ENCODE measurements around the gene LY6G5B.

The LY6G5B gene

DNA sequence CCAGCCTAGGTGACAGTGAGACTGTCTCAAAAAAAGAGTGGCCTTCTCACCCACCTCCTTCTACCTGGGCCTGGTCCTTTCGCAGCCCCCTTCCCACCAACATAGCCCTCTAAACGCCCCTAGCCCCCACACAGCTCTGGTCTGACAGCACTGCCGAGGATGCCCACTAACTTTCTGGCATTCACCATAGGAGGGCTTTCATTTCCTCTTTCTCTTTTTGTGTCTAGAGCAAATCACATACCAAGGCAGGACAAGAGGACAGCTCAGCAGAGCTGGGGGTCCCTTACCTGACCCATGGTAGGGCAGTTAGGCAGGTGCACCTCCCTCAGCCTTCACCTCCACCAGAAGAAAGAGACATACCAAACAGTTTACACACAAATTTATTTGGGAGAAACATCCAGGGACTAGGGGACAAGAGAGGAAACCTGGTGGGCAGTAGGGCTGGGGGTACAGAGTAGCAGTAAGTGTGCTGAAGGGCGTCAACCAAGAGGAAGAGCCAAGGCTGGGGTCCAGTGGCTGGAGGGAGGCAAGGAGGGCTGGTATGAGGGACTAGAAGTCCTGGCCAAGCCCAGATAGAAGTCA is 6.6 kb downstream of the LY6G5B start:
- DNase-seq (ENCODE audit: insufficient read length, low spot score) = no peak
- FAIRE-seq = no peak
- TF ChIP-seq SPI1 (IDR thresholded peaks at IDR 0.05; ENCODE audit: low read depth, low read length) = peak; percentile 85
- TF ChIP-seq TAF1 (IDR thresholded peaks at IDR 0.05; ENCODE audit: low read depth, low read length) = no peak

DNA sequence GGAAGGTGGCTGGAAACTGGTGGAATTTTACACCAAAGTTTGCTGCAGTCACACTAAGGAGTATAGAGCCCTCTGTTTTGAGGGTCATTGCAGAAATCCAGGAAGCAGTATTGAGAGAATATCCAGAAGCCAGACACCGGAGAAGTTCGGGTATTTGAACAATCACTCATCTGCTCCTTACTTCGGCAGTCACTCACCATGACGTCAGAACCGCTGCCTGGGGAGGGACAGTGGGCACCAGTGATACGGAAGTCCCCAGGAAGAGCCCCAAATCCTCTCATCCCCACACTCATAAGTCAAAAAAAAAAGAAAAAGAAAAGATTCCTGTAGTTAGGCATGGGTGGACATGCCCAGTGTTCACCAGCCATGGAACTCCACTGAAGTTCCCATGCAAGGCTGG is 7.1 kb downstream of the LY6G5B start:
- DNase-seq (ENCODE audit: insufficient read length, low spot score) = no peak
- no peak for FAIRE-seq
- TF ChIP-seq POLR2AphosphoS5 (IDR thresholded peaks at IDR 0.05; ENCODE audit: low read depth, low read length) (no peak), POLR2A (IDR thresholded peaks at IDR 0.05; ENCODE audit: low read depth, low read length) (no peak)

DNA sequence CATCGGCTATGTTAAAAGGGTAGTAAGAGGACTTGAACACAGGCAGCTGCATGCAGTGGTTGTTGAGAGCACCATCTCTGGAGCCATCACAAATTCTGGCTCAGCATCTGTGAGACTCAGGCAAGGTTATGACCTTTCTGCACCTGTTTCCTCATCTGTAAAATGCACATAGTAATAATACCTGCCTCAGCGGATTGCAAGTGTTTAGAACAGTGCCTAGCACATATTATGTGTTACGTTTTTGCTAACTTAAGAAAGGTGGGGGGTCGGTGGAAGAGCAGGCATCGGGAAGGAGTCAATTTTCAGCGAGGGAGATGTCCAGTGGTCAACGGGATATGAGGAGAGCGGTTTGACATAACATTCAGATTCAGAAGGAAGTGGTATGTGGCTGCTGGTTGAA is 8.2 kb downstream of the LY6G5B start:
- no peak for TF ChIP-seq POLR2AphosphoS5 (IDR thresholded peaks at IDR 0.05; ENCODE audit: low read depth, low read length)
- TF ChIP-seq PAX5 (IDR thresholded peaks at IDR 0.05; ENCODE audit: insufficient read depth, low read length, severe bottlenecking) = no peak
- TF ChIP-seq TAF1 (IDR thresholded peaks at IDR 0.05; ENCODE audit: low read depth, low read length) = no peak
- no peak for TF ChIP-seq SPI1 (IDR thresholded peaks at IDR 0.05; ENCODE audit: low read depth, low read length)
- TF ChIP-seq POU2F2 (IDR thresholded peaks at IDR 0.05; ENCODE audit: low read depth, low read length) = no peak
- FAIRE-seq = no peak
- DNase-seq (ENCODE audit: insufficient read length, low spot score) = no peak

DNA sequence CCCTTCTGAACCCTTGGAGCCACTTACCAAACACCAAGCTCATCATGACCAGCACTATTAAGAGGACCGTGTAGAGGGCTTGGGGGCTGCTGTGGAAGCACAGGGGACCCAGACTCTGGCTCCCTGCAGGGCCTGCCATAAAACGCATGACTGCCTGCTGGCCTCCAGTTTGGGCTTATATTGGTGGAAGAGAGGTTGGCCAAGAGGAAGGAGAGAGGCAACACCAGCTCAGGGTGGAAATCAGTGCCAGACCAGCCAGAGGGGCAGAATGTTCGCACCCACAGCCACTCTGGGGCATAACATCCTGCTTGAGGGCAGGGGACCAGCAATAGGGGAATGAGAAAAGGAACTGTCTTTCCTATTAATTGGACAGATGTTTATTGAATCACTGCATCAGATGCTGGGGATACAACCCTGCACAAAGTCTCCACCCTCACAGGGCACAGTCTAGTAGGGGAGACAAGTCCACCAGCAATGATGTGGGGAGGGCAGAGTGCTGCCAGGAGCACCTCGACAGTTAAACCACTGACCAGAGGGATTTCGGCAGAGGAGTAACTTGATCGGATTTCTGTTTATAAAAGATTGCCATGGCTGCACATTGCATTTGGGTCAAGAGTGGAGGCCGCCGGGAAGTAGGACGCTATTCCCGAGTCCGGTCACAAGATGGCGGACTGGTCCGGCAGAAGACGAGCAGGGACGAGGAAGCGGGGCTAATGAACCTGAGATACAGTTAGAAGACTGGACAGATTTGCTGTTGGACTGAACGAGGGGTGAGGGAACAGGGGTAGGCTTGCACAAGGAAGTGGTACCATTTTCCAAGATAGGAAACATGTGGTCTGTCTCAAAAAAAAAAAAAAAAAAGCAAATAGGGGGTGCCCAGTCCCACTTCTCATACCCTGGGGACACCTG is 10.7 kb downstream of the LY6G5B start, which contains the start of gene LY6G5C:
Gene LY6G5C (minus strand): TSS at position 842 of the 909 bp plus-strand sequence. CDS start 694 bp downstream, at position 148.
- DNase-seq (ENCODE audit: insufficient read length, low spot score) = peak; percentile 52

DNA sequence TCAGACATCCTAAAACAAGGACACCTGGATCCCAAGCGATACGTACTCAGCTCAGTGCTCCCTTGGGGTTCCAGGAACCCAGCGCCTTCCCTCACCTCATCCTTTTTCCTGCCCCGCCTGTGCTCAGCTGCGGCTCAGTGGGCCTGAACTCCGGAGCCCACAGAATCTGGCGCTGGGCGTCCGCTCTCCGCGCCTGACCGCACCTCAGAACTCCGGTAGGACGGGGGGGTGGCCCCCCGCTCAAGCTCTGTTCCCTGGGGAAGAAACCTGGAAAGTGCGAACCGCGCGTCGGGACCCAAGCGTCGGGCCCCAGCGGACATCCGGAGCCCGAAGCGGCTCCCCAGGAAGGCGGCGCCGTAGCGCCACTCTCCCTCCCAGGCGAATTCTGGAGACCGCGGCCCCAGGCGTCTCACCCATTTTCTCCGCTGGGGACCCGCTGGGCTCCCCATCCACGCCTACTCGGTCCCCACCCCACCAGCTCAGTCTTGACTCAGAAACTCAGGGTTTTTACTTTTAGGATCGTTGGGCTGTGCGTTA is 11.4 kb downstream of the LY6G5B start:
- DNase-seq (ENCODE audit: insufficient read length, low spot score) (peak; percentile 60), FAIRE-seq (no peak)
- TF ChIP-seq POLR2AphosphoS5 (IDR thresholded peaks at IDR 0.05; ENCODE audit: low read depth, low read length) (no peak), PAX5 (IDR thresholded peaks at IDR 0.05; ENCODE audit: insufficient read depth, low read length, severe bottlenecking) (no peak), POLR2A (IDR thresholded peaks at IDR 0.05; ENCODE audit: low read depth, low read length) (no peak), POU2F2 (IDR thresholded peaks at IDR 0.05; ENCODE audit: low read depth, low read length) (no peak), TAF1 (IDR thresholded peaks at IDR 0.05; ENCODE audit: low read depth, low read length) (0 out of 2 replicates have a peak, but pooled peaks have one; percentile 12), SPI1 (IDR thresholded peaks at IDR 0.05; ENCODE audit: low read depth, low read length) (no peak)

More for the DNA sequence above, 10.7 kb downstream of the LY6G5B start, which contains the start of gene LY6G5C:
- peak; percentile 91 for FAIRE-seq
- TF ChIP-seq TAF1 (IDR thresholded peaks at IDR 0.05; ENCODE audit: low read depth, low read length) (no peak), SPI1 (IDR thresholded peaks at IDR 0.05; ENCODE audit: low read depth, low read length) (peak; percentile 27)

DNA sequence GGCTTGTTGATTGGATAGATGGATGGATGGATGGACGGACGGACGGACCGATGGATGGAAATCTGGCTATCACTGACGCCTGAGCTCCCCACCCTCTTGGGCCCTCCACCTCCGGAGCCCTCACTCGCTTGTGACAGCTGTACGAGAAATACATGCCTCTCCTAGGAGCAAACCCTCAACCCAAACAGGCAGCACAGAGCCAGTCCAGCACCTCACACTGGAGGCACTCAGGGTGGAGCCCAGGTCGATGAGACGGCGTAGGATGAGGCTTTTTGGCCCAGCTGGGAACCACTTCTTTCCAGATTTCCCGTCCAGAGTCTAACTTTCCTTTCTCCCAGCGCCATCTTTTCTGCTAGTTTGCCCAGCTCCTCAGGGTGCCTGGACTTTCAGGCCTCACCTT is 13.8 kb downstream of the LY6G5B start:
- FAIRE-seq = no peak
- DNase-seq (ENCODE audit: insufficient read length, low spot score) = no peak
- no peak for TF ChIP-seq POLR2A (IDR thresholded peaks at IDR 0.05; ENCODE audit: low read depth, low read length)
- TF ChIP-seq SPI1 (IDR thresholded peaks at IDR 0.05; ENCODE audit: low read depth, low read length) = no peak
- no peak for TF ChIP-seq TAF1 (IDR thresholded peaks at IDR 0.05; ENCODE audit: low read depth, low read length)
- no peak for TF ChIP-seq POLR2AphosphoS5 (IDR thresholded peaks at IDR 0.05; ENCODE audit: low read depth, low read length)
- no peak for TF ChIP-seq PAX5 (IDR thresholded peaks at IDR 0.05; ENCODE audit: insufficient read depth, low read length, severe bottlenecking)
- TF ChIP-seq POU2F2 (IDR thresholded peaks at IDR 0.05; ENCODE audit: low read depth, low read length) = no peak

DNA sequence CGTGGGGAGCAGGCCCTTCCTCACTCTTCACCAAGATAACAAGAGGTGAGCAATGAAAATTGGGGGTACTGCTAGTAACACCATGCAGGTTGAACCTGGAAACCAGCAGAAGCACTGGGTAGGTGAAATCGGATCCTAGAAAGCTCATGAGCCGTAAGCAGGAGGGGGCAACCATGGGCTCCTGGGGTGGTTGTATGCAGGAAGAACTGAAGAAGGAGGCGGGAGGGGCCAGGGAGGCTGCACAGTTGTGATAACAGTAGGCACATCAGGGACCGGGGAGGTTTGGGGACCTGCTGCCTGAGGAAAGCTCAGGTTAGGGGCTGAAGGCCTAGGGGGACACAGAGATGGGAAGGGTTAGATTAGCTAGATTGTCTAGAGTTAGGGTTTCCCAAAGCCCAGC is 16.7 kb downstream of the LY6G5B start:
- DNase-seq (ENCODE audit: insufficient read length, low spot score) = no peak
- FAIRE-seq = no peak
- TF ChIP-seq POU2F2 (IDR thresholded peaks at IDR 0.05; ENCODE audit: low read depth, low read length) (no peak), TAF1 (IDR thresholded peaks at IDR 0.05; ENCODE audit: low read depth, low read length) (no peak), SPI1 (IDR thresholded peaks at IDR 0.05; ENCODE audit: low read depth, low read length) (no peak), POLR2AphosphoS5 (IDR thresholded peaks at IDR 0.05; ENCODE audit: low read depth, low read length) (no peak), POLR2A (IDR thresholded peaks at IDR 0.05; ENCODE audit: low read depth, low read length) (no peak), PAX5 (IDR thresholded peaks at IDR 0.05; ENCODE audit: insufficient read depth, low read length, severe bottlenecking) (no peak)

DNA sequence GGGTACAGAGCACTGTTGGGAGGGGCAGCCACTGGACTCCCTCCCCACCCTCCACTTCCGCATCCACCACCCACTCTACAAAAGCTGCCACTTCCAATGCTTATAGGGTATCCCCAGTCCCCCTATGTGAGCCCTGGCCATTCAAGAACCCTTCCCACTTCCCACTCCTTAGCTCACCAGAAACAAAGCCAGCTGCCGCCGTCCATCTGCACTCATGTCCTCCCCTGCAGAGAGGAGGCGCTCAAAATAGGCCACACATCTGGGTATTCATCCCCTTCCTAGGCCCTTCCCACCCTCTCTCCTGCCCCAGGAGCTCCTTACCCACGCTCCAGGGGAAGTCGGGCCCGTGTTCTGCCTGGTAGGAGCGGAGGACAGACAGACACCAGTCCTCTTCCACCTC is 17.5 kb downstream of the LY6G5B start:
- TF ChIP-seq SPI1 (IDR thresholded peaks at IDR 0.05; ENCODE audit: low read depth, low read length) = no peak
- TF ChIP-seq TAF1 (IDR thresholded peaks at IDR 0.05; ENCODE audit: low read depth, low read length) = no peak
- TF ChIP-seq POU2F2 (IDR thresholded peaks at IDR 0.05; ENCODE audit: low read depth, low read length) = no peak
- no peak for DNase-seq (ENCODE audit: insufficient read length, low spot score)
- no peak for FAIRE-seq

DNA sequence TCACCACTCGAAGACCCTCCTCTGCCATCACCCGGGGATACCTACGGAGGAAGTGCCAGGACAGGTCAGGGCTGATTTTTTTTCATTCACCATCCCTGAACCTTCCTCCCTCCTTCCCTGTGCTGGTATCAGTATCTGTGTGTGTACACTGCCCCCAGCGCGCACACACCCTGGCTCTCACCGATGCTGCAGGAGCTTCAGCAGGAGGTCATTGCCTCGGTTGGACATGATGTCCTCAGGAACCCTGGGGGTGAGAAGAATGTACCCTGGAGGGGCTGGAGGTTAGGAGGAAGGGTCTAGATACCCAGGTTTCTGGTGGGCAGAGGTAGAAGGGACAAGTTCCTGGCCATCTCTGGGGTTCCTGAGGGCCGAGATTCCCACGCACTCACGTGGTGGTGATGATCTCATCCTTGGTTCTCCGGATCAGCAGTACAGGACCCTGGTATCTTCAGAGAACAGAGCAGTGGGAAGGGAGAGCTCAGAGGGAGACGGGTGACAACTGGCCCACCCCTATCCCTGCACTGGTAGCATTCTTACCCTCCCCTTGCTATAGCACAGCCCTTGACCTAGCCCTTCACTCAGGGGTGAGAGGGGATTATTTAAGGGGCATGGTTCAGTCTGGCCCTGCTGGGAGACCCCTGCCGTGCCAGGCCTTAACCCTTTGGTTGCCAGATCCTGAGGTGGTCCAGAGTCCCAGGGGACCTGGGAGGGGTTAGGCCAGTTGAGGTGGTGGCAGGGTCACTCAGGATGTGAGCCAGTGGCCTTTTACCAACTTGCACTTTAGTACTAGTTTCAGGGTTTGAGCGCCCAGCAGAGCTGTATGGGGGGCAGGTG is 18.3 kb downstream of the LY6G5B start:
- FAIRE-seq = no peak
- no peak for TF ChIP-seq POLR2AphosphoS5 (IDR thresholded peaks at IDR 0.05; ENCODE audit: low read depth, low read length)
- TF ChIP-seq TAF1 (IDR thresholded peaks at IDR 0.05; ENCODE audit: low read depth, low read length) = no peak
- TF ChIP-seq PAX5 (IDR thresholded peaks at IDR 0.05; ENCODE audit: insufficient read depth, low read length, severe bottlenecking) = no peak
- TF ChIP-seq SPI1 (IDR thresholded peaks at IDR 0.05; ENCODE audit: low read depth, low read length) = no peak
- no peak for TF ChIP-seq POU2F2 (IDR thresholded peaks at IDR 0.05; ENCODE audit: low read depth, low read length)
- no peak for TF ChIP-seq POLR2A (IDR thresholded peaks at IDR 0.05; ENCODE audit: low read depth, low read length)

More for the DNA sequence above, 18.3 kb downstream of the LY6G5B start:
- DNase-seq (ENCODE audit: insufficient read length, low spot score) = no peak
